Calu3 (cell line): ENCODE results near the gene PTPN13. TPM values are rescaled to one million over a fixed set of nuclear protein-coding genes. Genes with fewer than 3 reads are reported as not detected.

Experiments used
- BruUV-seq: library from RNA; stranded (reverse); fragments of 400-500 nt; replicated peaks from 2 replicates; lab custom pipeline; 2021; lab: Mats Ljungman, UMichigan
- CTCF ChIA-PET: fragments of 300-600 bp; sonication (Branson Sonifier 250); formaldehyde crosslinking; loops from one replicate; lab custom pipeline; 2022; ENCODE audit warnings: antibody characterized with exemption; lab: Charles Lee
- DNase-seq: peaks from one replicate; pipeline ENCODE4 v3.0.0; 2022
- H3K27ac Mint-ChIP-seq: one replicate; pipeline ENCODE4 v1.8.0; 2022; ENCODE audit warnings: mixed read lengths; ENCODE audit not compliant: unreplicated experiment
- H3K27me3 Mint-ChIP-seq: one replicate; pipeline ENCODE4 v1.8.0; 2022; ENCODE audit warnings: mixed read lengths; ENCODE audit not compliant: unreplicated experiment
- H3K36me3 Mint-ChIP-seq: one replicate; pipeline ENCODE4 v1.8.0; 2022; ENCODE audit warnings: mild to moderate bottlenecking, moderate library complexity, mixed read lengths; ENCODE audit not compliant: insufficient read depth, unreplicated experiment
- H3K4me1 Mint-ChIP-seq: one replicate; pipeline ENCODE4 v1.8.0; 2022; ENCODE audit warnings: mild to moderate bottlenecking, low read depth, mixed read lengths; ENCODE audit not compliant: unreplicated experiment
- H3K4me3 Mint-ChIP-seq: one replicate; pipeline ENCODE4 v1.8.0; 2022; ENCODE audit warnings: mild to moderate bottlenecking, low read depth, moderate library complexity, mixed read lengths; ENCODE audit not compliant: unreplicated experiment
- H3K9me3 Mint-ChIP-seq: one replicate; pipeline ENCODE4 v1.8.0; 2022; ENCODE audit warnings: low read depth, mixed read lengths; ENCODE audit not compliant: unreplicated experiment
- intact Hi-C: fragments of 100-400 bp; cut with micrococcal nuclease; formaldehyde crosslinking; loops from one replicate; pipeline ENCODE4 v1.10.0; 2022; ENCODE audit not compliant: unreplicated experiment
- total RNA-seq: library from RNA; stranded (reverse); gene quantifications from 2 replicates; pipeline ENCODE4 v1.2.3, GENCODE V29; 2022
- TF ChIP-seq, protein P1 (sequence below): fragments of 200-600 bp; IDR thresholded peaks from one replicate; pipeline ENCODE4 v1.8.0; 2022; ENCODE audit warnings: antibody characterized with exemption; ENCODE audit not compliant: unreplicated experiment

The PTPN13 gene
- total RNA-seq, 1 experiment from 2014 or later, result 23.3 TPM

DNA sequence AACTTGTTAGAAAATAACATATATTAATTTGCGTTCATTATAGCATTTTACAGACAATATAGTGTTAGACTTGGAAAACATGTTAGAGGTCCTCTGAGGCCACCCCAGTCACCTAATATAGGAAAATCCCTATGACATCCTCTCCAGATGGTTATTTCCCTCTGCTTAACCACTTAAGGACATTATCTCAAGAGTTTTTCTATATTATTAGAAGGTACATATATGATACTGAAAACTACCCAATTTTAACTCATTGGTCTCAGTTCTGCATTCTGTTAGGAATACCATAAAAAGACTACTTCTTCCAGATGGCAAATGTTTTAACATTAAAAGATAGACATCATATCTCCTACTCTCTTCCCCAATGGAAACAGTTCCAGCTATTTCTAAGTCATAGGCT lies 21.4 kb downstream of the PTPN13 start:
- Mint-ChIP-seq H3K36me3 (no peaks in the 10 kb centered on the region), H3K9me3 (peaks cover 4% of the 10 kb centered on the region), H3K4me1 (no peaks in the 10 kb centered on the region), H3K4me3 (no peak overlapping the region), H3K27me3 (no peaks in the 10 kb centered on the region), H3K27ac (no peak overlapping the region)
- DNase-seq, result no peak
- CTCF ChIA-PET, result no interaction called here
- TF ChIP-seq, protein P1, sequence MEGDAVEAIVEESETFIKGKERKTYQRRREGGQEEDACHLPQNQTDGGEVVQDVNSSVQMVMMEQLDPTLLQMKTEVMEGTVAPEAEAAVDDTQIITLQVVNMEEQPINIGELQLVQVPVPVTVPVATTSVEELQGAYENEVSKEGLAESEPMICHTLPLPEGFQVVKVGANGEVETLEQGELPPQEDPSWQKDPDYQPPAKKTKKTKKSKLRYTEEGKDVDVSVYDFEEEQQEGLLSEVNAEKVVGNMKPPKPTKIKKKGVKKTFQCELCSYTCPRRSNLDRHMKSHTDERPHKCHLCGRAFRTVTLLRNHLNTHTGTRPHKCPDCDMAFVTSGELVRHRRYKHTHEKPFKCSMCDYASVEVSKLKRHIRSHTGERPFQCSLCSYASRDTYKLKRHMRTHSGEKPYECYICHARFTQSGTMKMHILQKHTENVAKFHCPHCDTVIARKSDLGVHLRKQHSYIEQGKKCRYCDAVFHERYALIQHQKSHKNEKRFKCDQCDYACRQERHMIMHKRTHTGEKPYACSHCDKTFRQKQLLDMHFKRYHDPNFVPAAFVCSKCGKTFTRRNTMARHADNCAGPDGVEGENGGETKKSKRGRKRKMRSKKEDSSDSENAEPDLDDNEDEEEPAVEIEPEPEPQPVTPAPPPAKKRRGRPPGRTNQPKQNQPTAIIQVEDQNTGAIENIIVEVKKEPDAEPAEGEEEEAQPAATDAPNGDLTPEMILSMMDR, result no peak
- no TSS peak for BruUV-seq
- intact Hi-C loops, result no loop called here

DNA sequence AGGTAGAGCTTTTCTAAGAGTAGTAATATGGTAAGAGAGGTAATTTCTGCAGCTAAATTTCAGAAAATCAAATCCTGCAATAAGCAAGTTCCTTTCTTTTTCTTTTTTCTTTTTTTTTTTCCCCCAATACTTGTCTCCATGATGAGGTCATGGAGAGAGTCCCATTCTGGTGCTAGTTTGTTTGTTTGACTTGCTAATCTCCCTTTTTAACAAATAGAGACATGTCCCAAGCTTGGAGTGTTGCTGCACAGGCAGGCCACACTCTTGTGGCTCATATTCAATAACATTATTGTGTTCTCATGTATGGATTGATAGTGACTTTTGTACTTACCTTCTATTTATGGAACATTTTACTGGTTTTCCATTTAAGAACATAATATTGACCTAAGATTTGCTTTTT lies 25.5 kb downstream of the PTPN13 start:
- BruUV-seq, result no TSS peak
- DNase-seq, result no peak
- H3K9me3 Mint-ChIP-seq, result peaks cover 4% of the 10 kb centered on the region
- no peaks in the 10 kb centered on the region for H3K4me1 Mint-ChIP-seq
- TF ChIP-seq, protein P1, result no peak
- no peak overlapping the region for H3K4me3 Mint-ChIP-seq
- no peaks in the 10 kb centered on the region for H3K27me3 Mint-ChIP-seq
- intact Hi-C loops, result no loop called here
- H3K27ac Mint-ChIP-seq, result peak overlapping the region; percentile 44
- no peaks in the 10 kb centered on the region for H3K36me3 Mint-ChIP-seq
- CTCF ChIA-PET, result no interaction called here

DNA sequence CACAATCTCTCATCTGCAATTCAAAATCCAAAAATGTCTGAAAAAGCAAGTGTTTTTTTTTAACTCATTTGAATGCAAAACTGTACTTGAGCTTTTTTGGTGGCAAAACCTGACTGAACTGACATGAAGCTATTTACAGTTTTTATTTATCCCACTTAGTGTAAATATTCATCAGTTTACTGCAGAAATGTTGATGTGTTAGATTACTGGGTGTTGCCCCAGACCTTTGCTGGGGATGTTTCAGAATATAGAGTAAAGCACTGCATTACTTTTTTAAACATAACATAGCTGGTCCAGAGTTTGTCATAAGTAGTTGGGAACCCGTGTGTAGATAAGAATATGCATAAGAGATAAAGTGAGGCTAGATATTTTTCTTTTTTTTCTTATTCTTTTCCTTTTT lies 27.3 kb downstream of the PTPN13 start:
- no peak for DNase-seq
- Mint-ChIP-seq H3K4me1 (no peaks in the 10 kb centered on the region), H3K36me3 (no peaks in the 10 kb centered on the region), H3K9me3 (peaks cover 4% of the 10 kb centered on the region), H3K27ac (no peak overlapping the region), H3K27me3 (no peaks in the 10 kb centered on the region), H3K4me3 (no peak overlapping the region)
- BruUV-seq, result no TSS peak
- intact Hi-C loops, result no loop called here
- CTCF ChIA-PET, result no interaction called here
- TF ChIP-seq, protein P1, result no peak

DNA sequence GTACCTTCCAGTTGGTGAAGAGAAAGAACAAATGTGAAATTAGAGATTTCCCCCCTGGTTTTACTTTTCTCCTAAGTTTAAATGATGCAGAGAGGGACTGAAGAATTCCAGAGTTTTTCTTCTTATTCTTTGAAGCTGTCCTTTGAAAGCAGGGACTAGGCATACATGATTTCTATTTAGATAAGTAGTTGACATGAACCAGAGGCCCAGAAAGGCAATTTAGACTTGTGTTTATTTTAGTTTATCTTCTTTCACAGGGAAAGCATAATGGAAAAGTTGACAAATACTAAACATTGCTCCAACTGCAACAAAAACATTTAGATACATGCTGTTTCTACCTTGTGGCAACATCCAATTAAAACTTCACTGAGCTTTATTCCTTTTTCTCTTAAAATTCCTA lies 32.0 kb downstream of the PTPN13 start:
- CTCF ChIA-PET, result no interaction called here
- DNase-seq, result no peak
- BruUV-seq, result no TSS peak
- Mint-ChIP-seq H3K9me3 (no peaks in the 10 kb centered on the region), H3K27me3 (no peaks in the 10 kb centered on the region), H3K36me3 (no peaks in the 10 kb centered on the region), H3K27ac (no peak overlapping the region), H3K4me3 (no peak overlapping the region), H3K4me1 (no peaks in the 10 kb centered on the region)
- TF ChIP-seq, protein P1, result no peak
- intact Hi-C loops, result no loop called here
